HG02623 (cell line): ENCODE data around the gene SPDYC.

Experiments
- ATAC-seq: cut with Tn5 transposase; IDR thresholded peaks from one replicate; pipeline ENCODE4 v1.9.1; 2021; ENCODE audit warnings: moderate library complexity; ENCODE audit not compliant: unreplicated experiment

The SPDYC gene

DNA sequence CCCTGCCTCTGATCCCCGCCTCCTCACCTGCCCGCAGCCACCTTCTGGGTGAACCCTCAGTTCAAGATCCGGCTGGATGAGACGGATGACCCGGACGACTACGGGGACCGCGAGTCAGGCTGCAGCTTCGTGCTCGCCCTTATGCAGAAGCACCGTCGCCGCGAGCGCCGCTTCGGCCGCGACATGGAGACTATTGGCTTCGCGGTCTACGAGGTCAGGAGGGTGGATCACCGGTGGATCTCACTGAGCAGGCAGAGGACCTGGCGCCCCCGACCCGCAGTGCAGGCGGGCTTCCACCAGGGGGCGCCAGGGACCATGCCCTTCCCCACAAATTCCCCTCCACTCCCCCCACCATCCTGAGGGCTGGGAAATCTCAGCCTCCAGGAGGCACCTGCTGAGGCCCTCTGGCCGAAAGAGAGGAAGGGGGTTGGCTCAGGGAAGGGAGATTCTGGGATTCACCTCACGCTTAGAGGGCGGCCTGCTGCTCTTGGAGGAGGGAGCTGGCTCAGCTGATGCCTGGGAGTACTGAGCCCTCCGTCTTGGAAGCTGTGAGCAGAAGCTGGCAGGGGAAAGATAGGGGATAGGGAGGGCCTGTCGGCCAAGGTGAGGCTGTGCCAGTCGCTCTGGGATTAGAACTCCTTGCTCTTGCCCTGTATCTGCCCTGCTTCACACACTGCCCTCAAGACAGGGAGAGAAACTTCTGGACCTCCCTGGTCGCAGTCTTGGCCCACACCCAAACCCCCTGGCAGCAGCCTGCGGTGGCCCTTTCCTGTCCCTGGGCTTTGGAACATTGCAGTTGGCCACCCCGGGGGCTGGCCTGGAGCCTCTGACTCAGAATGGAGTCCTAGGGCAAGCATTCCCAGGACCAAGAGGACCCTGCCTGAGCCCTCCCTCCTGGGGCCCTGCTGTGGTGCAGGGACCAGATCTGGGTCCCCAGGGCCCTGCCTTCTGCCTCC is 34.9 kb downstream of the SPDYC start:
- no peak for ATAC-seq

DNA sequence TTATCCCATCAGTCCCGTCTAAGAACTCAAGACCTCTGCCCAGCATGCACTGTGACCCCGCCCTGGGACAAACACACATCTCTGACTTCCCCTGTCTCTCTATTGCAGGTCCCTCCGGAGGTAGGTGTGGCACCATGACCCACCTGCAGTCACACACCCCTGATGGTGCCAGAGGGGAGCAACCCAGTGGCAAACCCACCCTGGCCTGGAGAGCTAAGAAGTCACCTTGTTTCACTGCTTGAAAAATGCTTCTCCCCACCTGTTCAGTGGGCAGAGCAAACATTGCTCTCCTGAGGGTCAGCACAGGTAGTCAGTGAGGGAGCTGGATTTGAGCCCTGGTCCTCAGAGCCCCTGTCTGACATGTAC is 35.6 kb downstream of the SPDYC start:
- ATAC-seq: no peak

- ATAC-seq: no peak
These were observed 36.4 kb downstream of the SPDYC start for GRCh38 chr11:65206441-65206841.

GRCh38 chr11:65206901-65207300 is 36.9 kb downstream of the SPDYC start:
- no peak for ATAC-seq

DNA sequence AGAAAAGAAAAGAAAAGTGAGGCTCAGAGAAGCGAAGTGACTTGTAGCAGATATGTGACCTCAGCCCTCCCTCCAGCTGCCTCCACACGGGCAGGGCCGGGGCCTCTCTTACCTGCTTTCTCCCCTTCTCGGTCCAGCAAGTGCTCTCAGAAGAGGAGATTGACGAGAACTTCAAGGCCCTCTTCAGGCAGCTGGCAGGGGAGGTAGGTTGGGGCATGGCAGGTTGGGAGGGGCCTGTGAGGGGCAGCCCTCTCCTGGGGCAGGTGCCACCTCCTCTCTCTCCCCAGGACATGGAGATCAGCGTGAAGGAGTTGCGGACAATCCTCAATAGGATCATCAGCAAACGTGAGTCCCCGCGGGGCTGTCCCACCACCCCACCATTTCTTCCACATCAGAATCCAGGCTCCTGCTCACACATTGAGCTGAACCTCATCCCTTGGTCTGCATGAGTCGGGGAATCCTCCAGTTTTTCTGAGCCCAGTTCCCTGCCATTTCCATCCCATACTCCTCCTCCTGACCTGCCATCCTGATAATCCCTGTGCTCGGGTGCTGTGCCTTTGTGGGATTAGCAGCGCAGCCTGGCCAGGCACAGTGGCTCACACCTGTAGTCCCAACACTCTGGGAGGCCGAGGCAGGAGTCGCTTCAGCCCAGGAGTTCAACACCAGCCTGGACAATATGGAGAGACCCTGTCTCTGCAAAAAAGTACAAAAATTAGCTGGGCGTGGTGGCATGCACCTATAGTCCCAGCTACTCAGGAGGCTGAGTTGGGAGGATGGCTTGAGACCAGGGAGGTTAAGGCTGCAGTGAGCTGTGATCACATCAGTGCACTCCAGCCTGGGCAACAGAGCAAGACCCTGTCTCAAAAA is 38.1 kb downstream of the SPDYC start:
- no peak for ATAC-seq

GRCh38 chr11:65208785-65209710 is 39.0 kb downstream of the SPDYC start:
- no peak for ATAC-seq

DNA sequence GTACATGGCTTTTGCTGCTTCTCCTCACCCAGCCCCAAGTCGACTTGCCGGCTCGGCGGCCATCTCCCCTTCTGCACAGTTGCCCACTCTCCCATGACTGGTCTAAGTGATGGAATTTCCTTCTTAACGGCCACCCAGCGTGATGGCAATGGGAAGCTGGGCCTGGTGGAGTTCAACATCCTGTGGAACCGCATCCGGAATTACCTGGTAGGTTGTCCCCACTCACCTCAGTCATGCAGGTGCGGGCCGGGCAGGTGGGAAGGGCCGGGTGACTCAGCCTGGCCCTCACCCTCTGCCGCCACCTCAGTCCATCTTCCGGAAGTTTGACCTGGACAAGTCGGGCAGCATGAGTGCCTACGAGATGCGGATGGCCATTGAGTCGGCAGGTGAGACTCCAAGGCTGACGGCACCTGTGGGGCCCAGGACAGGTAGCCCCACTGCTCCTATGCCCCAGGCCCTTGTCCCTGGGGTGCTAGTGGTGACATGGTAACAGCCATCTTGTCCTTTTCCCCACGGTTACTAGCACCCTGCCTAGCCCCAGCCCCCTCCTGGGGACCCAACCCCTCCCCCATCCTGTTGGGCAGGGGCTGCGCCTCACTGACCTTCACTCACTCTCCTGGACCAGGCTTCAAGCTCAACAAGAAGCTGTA is 39.8 kb downstream of the SPDYC start:
- no peak for ATAC-seq

GRCh38 chr11:65210361-65210731 is 40.3 kb downstream of the SPDYC start:
- no peak for ATAC-seq

DNA sequence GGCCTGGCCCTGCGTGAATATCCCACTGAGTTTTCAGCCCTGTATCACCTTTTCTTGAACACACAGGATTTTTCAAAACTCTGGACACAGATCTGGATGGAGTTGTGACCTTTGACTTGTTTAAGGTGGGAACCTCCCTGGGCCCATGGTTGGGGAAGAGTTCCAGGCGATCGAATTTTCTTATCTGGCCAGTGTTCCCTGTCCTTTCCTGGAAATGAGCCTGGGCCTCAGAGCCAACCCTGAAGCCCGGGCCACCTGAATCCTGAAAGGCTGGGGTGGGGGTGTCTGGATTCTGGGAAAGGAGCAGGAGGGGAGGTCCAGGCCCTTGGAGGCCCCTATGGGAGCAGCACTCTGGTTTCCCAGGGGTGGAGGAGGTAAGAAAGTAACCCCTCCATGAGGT is 40.7 kb downstream of the SPDYC start:
- ATAC-seq: no peak

- ATAC-seq: no peak
These were observed 41.5 kb downstream of the SPDYC start for GRCh38 chr11:65211293-65212105.

GRCh38 chr11:65212226-65212801 is 42.3 kb downstream of the SPDYC start:
- no peak for ATAC-seq

- ATAC-seq: no peak
These were observed 43.5 kb downstream of the SPDYC start for GRCh38 chr11:65213322-65214211.

DNA sequence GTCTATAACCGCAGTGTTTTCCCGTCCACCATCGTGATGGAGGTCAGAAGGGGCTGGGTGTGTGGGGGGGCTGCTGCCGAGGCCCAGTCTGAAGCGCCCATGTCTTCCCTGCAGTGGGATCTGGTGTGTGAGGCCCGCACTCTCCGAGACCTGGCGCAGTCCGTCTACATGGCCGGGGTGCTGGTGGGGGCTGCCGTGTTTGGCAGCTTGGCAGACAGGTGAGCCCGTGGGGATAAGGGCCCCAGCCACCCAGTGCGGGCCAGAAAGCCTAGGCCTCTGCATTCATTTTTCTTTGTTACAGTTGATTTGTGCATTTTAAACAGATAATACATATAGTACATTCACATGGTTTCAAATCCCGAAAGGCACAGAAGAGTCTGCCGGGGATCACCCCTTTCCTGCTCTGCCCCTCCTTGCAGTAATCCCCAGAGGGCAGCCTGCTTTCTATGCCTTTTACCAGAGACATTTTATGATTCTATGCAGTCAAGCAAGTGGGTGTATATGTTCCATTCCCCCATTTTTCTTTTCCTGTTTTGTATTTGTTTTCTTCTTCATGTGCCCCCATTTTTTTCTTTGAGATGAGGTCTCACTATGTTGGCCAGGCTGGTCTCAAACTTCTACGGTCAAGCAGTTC is 44.3 kb downstream of the SPDYC start:
- ATAC-seq: no peak

DNA sequence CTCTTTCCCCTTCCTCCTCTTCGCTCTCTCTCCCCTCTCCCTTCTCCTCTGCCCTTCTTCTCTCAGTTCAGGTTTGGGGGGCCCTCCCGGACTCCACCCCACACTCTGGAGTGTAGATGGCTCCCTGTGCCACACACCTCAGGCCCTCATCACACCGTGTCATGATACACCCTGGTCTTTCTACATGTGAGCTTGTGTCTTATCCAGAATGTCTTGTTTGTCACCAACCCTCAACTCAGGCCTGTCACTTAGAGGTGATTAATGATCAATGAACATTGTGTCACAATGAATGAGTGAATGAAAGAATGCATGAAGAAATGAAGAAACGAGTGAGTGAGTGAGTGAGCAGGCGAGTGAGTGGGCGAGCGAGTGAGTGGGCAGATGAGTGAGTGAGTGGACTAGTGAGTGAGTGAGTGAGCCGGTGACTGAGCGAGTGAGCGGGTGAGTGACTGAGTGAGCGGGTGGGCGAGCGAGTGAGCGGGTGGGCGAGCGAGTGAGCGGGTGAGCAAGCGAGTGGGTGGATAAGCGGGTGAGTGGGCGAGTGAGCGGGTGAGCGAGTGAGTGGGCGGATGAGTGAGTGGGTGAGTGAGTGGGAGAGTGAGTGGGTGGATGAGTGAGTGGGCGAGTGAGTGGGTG is 45.5 kb downstream of the SPDYC start:
- no peak for ATAC-seq

DNA sequence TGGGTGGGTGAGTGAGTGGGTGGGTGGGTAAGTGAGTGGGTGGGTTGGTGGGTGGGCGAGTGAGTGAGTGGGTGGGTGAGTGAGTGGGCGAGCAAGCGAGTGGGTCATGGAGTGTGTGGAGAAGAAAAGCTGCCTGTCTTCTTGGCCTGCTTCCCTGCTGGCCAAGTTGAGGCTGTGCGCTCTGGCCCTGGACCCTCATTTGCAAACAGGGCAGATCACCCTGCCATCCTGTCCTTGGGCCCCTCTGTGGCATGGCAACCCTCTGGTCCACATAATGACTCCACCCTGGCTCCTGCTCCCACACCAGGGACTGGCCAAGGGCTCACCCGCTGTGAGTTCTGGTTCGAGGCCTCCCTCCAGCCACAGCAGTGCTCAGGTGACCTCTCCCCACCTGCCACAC is 46.8 kb downstream of the SPDYC start:
- no peak for ATAC-seq

GRCh38 chr11:65217441-65218423 is 47.7 kb downstream of the SPDYC start:
- ATAC-seq: no peak
